GM12865 (cell line): ENCODE results near the gene USH1G.

Experiments
- DNase-seq: peaks from one replicate; pipeline ENCODE4 v3.0.0; 2010; ENCODE audit warnings: low read depth
- H3K4me3 ChIP-seq: 2 replicates; pipeline ENCODE4 v1.5.1; 2011; ENCODE audit warnings: mild to moderate bottlenecking, low read depth, low read length, control low read depth
- TF ChIP-seq, protein P1 (sequence below): IDR thresholded peaks from 2 replicates; pipeline ENCODE4 v1.5.1; 2011; ENCODE audit warnings: low read length, control low read depth, low read depth, inconsistent platforms; ENCODE audit not compliant: insufficient read depth; ENCODE audit errors: missing control alignments

Gene USH1G

DNA sequence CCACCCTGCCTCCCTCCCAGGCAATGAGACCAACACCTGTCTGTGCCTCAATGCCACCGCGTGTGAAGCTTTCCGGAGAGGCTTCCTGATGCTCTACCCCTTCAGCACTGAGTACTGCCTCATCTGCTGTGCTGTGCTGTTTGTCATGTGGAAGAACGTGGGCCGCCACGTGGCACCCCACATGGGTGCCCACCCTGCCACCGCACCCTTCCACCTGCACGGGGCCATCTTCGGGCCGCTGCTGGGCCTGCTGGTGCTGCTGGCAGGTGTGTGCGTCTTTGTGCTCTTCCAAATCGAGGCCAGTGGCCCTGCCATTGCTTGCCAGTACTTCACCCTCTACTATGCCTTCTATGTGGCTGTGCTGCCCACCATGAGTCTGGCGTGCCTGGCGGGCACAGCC is 23.6 kb upstream of the USH1G start:
- no peak overlapping the region for H3K4me3 ChIP-seq
- TF ChIP-seq, protein P1, sequence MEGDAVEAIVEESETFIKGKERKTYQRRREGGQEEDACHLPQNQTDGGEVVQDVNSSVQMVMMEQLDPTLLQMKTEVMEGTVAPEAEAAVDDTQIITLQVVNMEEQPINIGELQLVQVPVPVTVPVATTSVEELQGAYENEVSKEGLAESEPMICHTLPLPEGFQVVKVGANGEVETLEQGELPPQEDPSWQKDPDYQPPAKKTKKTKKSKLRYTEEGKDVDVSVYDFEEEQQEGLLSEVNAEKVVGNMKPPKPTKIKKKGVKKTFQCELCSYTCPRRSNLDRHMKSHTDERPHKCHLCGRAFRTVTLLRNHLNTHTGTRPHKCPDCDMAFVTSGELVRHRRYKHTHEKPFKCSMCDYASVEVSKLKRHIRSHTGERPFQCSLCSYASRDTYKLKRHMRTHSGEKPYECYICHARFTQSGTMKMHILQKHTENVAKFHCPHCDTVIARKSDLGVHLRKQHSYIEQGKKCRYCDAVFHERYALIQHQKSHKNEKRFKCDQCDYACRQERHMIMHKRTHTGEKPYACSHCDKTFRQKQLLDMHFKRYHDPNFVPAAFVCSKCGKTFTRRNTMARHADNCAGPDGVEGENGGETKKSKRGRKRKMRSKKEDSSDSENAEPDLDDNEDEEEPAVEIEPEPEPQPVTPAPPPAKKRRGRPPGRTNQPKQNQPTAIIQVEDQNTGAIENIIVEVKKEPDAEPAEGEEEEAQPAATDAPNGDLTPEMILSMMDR = no peak
- no peak for DNase-seq

DNA sequence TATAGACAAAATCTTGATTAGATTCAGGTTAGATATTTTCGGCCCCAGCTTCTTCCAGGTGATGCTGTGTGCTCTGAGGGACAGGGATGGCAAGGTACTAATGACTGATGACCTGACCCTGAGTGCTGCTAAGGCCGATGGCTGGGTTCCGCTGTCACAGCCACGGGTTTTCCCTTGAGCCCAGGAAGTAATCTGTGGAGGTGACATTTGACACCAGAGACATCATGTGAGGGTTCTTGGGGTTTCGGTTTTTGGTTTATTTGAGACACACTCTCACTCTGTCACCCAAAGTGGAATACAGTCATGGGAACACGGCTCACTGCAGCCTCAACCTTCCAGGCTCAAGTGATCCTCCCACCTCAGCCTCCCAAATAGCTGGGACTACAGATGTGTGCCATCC is 22.5 kb upstream of the USH1G start:
- peak overlapping the region; percentile 21 for H3K4me3 ChIP-seq
- TF ChIP-seq, protein P1 = no peak
- DNase-seq = peak; percentile 79

DNA sequence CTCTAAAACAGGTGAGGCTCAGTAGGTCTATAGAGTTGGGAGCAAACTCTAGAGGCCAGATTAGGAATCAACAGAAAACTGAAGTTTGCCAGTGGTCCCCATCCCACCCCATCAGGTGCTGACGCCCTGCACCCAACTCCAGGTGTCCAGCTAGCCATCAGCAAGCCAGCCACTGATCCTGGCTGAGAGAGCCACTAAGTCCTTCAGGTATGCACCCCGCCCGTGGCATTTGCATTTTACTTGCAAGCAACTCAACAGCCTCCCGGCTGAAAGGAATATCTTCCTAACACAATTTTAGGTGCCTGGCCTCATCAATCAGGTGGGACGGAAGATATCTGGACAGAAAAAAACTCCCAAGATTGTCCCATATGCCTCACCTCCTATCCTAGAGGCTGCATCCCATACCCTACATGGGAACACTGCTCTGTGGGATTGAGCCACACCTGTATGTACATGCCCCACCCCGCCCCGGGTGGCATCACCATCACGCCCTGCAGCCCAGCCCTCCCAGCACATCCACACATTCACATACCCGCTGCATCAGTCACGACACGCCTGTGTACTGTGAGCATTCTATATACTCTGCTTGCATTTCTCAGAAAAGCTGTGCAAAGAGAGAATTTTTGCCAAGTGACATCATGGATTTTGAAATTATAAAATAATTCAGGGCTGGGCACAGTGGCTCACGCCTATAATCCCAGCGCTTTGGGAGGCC is 20.9 kb upstream of the USH1G start:
- no peak for DNase-seq
- H3K4me3 ChIP-seq = no peak overlapping the region
- TF ChIP-seq, protein P1 = no peak

GRCh38 chr17:74941128-74941725 is 18.2 kb upstream of the USH1G start:
- no peak overlapping the region for H3K4me3 ChIP-seq
- TF ChIP-seq, protein P1 = no peak
- no peak for DNase-seq

- DNase-seq = no peak
- no peak overlapping the region for H3K4me3 ChIP-seq
- TF ChIP-seq, protein P1 = no peak
These were observed 16.5 kb upstream of the USH1G start for GRCh38 chr17:74939534-74939933.

DNA sequence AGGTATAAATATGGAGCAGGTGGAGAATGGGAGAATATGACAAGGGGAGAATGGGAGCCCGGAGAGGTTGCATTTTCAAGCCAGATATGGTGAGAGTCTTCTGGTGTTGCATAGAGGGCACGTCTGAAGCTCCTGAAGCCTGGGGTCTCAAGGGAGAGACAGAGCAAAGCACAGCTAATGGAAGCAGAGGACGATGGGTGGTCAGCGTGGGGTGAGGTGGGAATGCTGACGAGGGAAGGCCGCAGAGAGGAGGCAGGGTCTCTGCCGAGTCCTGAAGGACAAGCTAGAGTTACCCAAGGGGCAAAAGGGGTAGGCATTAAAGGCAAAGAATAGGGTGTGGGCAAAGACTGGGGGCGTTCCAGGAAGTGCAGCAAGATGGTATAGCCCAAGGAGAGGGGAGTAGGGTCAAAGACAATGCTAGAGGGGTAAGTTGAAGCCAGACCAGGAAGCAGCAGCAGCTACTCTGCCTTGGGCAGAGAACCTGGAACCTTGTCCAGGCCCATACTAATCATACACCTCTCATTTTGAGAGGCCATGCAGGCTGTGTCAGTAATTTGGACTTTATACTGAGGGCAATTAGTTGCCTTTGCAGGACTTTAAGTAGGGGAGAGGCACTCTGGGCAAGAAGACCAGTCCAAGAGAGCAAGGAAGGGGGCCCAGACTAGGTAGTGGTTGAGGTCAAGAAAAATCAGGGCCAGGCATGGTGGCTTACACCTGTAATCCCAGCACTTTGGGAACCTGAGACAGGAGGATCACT is 15.3 kb upstream of the USH1G start:
- H3K4me3 ChIP-seq = no peak overlapping the region
- TF ChIP-seq, protein P1 = no peak
- DNase-seq = no peak
